BE2C (cell line): Measurements from ENCODE around the gene PLXNC1.
A peak's percentile ranks its signal among the peaks of the same experiment; 100 is the strongest.

Source experiments
- DNase-seq: peaks from one replicate; pipeline ENCODE4 v3.0.0-alpha.2; 2020
- H3K27me3 ChIP-seq: fragments of 250-450 bp; sonication (Bioruptor Pico); 2 replicates; pipeline ENCODE4 v1.5.1; 2020; ENCODE audit warnings: mild to moderate bottlenecking
- H3K36me3 ChIP-seq: fragments of 250-450 bp; sonication (Bioruptor Pico); 2 replicates; pipeline ENCODE4 v1.5.1; 2020; ENCODE audit warnings: mild to moderate bottlenecking
- H3K4me1 ChIP-seq: fragments of 250-450 bp; sonication (Bioruptor Pico); 2 replicates; pipeline ENCODE4 v1.5.1; 2020
- H3K4me3 ChIP-seq: 2 replicates; pipeline ENCODE4 v1.5.1; 2011; ENCODE audit warnings: low read depth, low read length
- H3K9me3 ChIP-seq: fragments of 250-450 bp; sonication (Bioruptor Pico); 2 replicates; pipeline ENCODE4 v1.5.1; 2020
- CTCF ChIP-seq: IDR thresholded peaks from 2 replicates; pipeline ENCODE4 v1.5.1; 2012; ENCODE audit warnings: mild to moderate bottlenecking, low read depth, low read length

PLXNC1 gene

DNA sequence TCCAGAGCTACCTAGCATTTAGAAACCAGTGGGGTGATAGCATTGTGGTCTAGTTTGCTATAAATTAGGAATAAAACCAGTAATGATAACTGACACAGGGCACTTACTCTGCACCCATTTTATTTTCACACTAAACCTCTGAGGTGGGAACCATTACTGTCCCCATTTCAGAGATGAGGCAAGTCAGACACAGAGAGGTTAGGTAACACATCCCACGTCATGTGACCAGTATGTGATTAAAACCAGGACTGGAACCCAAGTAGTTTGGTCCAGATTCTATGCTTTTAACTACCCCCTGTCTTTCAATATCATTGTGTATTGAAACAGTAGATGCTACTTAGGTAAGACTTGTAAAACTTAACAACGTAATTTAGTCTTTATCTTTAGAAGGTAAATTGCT lies 110.2 kb downstream of the PLXNC1 start:
- Histone ChIP-seq H3K4me3 (no peak overlapping the region), H3K36me3 (no peaks in the 10 kb centered on the region), H3K4me1 (peaks cover 16% of the 10 kb centered on the region), H3K27me3 (no peaks in the 10 kb centered on the region), H3K9me3 (no peaks in the 10 kb centered on the region)
- no peak for TF ChIP-seq CTCF
- DNase-seq: no peak

DNA sequence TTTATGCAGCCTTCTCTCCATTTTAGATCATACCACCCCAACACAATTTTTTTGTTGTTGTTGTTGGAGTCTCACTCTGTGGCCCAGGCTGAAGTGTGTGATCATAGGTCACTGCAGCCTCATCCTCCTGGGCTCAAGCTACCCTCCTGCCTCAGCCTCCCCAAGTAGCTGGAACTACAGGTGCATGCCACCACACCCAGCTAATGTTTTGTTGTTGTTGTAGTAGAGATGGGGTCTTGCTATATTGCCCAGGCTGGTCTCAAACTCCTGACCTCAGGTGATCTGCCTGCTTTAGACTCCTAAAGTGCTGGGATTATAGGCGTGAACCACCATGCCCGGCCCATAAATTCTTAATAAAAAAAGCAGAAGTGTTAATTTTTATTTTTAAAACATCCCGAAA lies 111.6 kb downstream of the PLXNC1 start:
- H3K9me3 ChIP-seq: no peaks in the 10 kb centered on the region
- DNase-seq: no peak

GRCh38 chr12:94260717-94261116 lies 112.3 kb downstream of the PLXNC1 start:
- Histone ChIP-seq H3K4me3 (no peak overlapping the region), H3K4me1 (peaks cover 27% of the 10 kb centered on the region), H3K9me3 (no peaks in the 10 kb centered on the region), H3K27me3 (no peaks in the 10 kb centered on the region), H3K36me3 (no peaks in the 10 kb centered on the region)
- DNase-seq: no peak
- TF ChIP-seq CTCF: no peak

More for the DNA sequence above, 111.6 kb downstream of the PLXNC1 start:
- TF ChIP-seq CTCF: no peak
- no peaks in the 10 kb centered on the region for H3K36me3 ChIP-seq
- no peak overlapping the region for H3K4me3 ChIP-seq
- H3K4me1 ChIP-seq: peaks cover 27% of the 10 kb centered on the region
- no peaks in the 10 kb centered on the region for H3K27me3 ChIP-seq

DNA sequence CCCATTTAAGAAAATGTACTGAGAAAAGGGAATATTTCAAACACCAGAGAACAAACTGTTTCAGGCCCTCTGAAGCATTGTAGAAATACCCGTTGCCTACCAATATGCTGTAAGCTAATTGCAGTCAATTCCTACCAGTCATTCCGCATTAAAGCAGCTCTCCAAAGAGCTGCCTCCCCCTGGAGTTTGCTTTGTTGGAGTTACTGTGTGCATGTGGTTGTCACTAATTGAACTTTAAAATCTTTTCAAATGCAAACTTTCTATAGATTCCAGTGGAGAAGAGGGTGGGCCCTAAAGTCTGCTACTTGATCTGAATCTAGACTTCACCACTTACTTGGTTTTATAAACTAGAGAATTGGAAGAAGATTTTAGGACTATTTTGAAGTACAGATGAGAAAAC lies 112.7 kb downstream of the PLXNC1 start:
- H3K9me3 ChIP-seq: no peaks in the 10 kb centered on the region
- no peak for DNase-seq
- no peaks in the 10 kb centered on the region for H3K27me3 ChIP-seq
- peak; percentile 22; the same call in 1 of the 2 replicates for TF ChIP-seq CTCF
- peak overlapping the region; percentile 76; the same call in 1 of the 2 replicates for H3K4me3 ChIP-seq
- H3K4me1 ChIP-seq: peaks cover 27% of the 10 kb centered on the region
- H3K36me3 ChIP-seq: no peaks in the 10 kb centered on the region

DNA sequence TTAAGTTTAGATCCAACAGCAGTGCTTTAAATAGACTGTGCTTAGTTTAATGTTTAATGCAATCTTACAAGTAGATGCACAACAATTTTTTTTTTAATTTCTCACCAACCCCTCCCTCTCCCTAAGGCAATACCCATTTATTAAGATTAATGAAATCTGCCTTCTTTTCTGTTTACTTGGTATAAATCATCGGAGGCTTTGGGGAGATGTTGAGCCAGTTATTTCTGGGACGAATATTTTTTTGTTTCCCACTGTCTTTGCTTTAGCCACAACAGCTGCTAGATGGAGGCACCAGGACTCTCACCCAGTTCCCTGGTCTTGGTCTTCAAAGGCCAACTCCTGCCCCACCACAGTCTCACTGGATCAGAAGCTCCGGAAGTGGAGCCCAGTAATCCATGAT lies 113.4 kb downstream of the PLXNC1 start:
- Histone ChIP-seq H3K36me3 (no peaks in the 10 kb centered on the region), H3K27me3 (no peaks in the 10 kb centered on the region), H3K4me3 (peak overlapping the region; percentile 76), H3K4me1 (peaks cover 27% of the 10 kb centered on the region), H3K9me3 (no peaks in the 10 kb centered on the region)
- TF ChIP-seq CTCF: no peak
- no peak for DNase-seq

DNA sequence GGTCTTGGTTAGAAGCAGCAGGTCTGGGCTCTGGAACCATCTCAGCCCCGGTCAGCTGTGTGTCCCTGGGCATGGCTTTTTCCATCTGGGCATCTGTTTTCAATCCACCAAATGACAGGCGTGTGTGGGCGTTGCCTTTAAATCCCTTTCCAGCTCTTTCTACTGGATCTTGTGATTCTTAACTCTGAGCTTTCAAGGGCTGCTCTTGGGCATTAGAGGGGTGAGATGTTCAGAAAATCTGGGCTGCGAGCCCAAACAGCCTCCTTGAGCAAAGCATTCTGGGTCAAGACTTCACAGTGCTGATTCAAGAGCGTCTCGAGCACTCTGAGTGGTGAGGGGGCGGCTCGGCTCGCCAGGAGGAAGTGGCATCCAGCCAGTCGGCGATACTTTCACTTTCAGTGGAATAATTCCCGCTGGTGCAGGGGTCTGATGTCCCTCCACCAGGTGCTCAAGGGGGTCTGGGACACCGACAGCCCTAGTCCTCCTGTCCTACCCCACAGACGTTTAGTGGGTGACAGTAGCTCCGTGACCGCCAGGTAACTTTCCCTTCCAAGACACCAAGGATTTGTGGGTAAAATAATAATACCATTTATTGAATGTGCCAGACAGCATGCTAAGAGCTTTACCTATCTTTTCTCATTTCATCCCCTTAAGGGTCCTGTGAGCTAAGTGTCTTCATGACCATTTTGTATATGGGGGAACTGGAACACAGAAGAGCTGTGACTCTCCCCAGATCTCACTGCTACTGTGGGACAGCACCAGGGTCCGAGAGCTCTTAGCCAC lies 114.0 kb downstream of the PLXNC1 start:
- no peaks in the 10 kb centered on the region for H3K27me3 ChIP-seq
- H3K4me3 ChIP-seq: peak overlapping the region; percentile 76
- DNase-seq: peak; percentile 85
- H3K4me1 ChIP-seq: peaks cover 25% of the 10 kb centered on the region
- no peaks in the 10 kb centered on the region for H3K36me3 ChIP-seq
- no peak for TF ChIP-seq CTCF
- no peaks in the 10 kb centered on the region for H3K9me3 ChIP-seq
